Suppressor macrophage treated with lipopolysaccharide for 4 hours (primary cell): Measurements from ENCODE around the gene ATP9B.
"Not testable (repeated sequence)": the region's sequence is repeated elsewhere in the genome, so short reads cannot be mapped to it uniquely, and the experiment has no call there.

Experiments
- DNase-seq: peaks from one replicate; pipeline ENCODE4 v3.0.0-alpha.2; 2020

The ATP9B gene

DNA sequence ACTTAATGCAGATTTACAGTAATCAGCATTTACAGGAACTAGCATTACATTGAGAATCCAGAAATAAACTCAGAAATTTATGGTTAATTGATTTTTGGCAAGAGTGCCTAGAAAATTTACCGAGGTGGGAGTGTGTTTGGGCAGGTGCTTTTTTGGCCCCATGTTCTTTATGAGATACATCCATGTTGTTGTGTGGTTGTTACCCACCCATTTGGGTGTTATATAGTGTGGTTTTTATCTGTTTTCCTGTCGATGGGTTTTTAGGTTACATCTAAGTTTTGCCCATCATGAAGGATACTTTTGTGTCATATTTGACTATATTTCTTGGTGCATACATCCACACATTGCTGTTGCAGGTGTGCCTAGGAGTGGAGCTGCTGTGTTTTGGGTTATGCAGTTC lies 82.0 kb downstream of the ATP9B start:
- no peak for DNase-seq

GRCh38 chr18:79156327-79156726 lies 87.1 kb downstream of the ATP9B start:
- DNase-seq = no peak

GRCh38 chr18:79164706-79165105 lies 95.5 kb downstream of the ATP9B start:
- DNase-seq = no peak

DNA sequence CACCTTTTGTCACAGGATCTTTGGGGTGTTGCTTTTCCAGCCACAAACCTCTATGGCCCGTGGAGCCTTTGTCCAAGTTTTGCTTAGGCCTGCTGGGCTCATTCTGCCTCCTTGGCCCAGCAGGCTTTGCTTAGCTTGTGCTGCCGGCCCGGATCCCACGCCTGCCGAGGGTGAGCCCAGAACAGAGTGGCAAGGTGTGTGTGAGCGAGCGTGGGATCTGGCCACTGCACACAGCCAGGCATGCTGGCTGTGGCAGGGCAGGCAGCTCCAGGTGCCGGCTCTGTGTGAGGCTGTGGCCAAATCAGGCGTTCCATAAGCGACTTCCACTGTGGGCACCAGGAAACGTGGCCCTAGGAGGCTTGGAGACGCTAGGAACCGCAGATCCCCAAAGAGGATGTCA lies 97.5 kb downstream of the ATP9B start:
- no peak for DNase-seq

DNA sequence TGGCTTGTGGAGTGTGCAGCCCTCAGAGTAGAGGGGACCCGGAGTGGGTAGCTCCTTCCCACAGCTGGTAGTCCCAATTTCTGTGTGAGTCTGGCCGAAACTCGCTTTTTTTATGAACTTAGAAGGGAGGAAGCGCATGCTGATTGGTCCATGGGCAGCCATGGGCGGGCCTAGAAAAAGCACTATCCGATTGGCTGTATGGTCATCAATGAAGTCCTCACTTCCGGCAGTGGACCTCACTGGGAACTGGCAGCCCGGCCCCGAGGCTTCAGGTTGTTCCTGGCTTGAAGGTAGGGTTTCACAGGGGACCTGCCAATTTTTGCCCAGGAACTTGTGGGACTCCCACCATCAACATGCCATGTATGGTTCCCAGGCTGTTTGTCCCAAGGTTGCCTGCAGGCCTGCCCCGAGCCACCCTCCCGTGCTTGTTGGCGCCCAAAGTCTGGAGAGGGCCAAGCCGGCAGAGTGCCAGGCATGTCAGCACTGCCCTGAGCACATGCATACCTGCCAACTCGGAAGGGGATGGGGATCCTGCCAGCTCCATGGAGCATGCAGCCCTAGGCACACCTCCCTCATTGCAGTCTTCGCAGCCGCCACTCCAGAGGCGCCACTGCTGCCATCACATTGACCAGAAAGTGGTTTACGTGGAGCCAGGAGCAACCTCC lies 98.5 kb downstream of the ATP9B start:
- no peak for DNase-seq

DNA sequence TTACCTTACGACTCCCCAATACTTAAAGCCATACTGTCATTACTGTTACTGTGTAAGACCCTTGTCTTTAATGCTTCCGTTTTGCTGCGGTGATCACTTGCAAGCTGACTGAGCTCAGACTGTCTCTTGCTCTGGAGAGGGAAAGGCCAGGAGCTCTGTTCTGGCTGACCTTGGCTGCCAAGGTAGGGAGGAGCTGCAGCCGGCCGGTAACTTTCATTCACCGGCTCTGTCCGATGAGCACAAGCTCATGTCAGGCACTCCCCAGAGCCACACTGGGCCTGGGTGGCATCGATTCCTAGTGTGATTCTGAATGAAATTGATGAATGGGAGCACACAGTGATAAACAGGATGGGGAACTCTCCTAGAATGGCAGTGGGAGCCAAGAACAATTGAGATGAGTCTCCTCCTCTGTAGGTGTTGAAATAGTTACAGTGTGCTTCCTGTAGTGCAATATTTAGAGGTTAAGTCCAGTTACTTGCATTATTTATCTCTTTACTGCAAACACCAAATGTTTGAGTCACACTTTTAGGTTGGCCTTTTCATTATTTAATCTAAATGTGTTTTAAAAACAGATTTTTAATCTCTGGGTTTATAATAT lies 100.9 kb downstream of the ATP9B start:
- DNase-seq = peak; percentile 22

DNA sequence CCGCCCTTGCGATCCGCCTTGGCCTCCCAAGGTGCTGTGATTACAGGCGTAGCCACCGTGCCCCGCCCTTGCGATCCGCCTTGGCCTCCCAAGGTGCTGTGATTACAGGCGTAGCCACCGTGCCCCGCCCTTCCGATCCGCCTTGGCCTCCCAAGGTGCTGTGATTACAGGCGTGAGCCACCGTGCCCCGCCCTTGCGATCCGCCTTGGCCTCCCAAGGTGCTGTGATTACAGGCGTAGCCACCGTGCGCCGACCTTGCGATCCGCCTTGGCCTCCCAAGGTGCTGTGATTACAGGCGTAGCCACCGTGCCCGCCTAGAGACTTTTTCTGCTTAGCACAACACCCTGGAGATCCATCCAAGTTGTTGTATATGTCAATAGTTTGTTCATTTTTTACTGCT lies 103.1 kb downstream of the ATP9B start:
- DNase-seq = not testable (repeated sequence)

DNA sequence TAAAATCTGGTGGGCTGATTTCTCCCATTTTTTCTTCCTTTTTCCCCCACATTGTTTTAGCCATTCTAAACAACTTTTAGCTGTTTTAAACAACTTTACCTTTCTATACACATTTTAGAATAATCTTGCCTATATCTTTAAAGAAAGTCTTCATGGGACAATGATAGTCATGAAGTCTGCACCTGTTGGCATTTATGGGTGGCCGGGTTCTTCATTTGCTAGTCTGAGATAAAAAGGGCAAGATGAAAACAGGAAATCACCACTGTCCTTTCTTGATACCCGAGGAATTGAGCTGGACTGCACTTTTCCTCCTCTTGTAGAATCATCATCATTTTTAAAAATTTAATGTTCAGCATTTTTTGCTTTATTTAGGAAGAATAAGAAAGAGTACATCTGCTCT lies 104.5 kb downstream of the ATP9B start:
- DNase-seq = no peak

- no peak for DNase-seq
Observed at GRCh38 chr18:79178113-79178531, 108.9 kb downstream of the ATP9B start.

DNA sequence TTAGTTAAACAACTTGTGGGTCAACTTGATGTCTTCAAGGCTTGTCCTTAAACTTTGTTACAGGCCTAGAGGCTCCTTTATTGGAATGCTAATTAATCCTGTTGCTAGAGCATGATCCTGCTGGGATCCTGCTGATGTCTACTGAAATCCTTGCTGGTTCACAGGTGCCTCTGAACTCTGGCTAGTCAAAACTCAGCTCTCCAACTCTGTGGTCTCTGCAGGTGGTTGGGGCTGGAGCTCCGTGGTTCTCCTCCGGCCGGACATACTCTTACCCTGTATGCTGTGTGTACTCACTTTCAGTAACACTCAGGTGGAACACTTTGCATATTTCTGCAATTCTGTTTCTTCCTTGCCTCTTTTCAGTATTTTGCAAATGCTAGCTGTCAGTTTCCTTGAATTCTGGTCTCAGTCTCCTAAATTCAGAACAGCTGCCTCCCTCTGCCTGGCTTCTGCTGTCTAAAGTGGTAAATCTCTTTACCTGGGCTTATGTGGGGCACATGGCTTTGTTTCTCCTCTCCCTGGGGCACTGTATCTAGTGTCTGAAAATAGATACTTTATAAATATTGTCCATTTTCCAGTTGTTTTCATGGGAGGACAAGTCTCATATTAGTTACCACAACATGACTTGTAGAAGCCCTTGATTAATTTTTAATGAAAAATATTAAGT lies 113.0 kb downstream of the ATP9B start:
- DNase-seq = no peak

DNA sequence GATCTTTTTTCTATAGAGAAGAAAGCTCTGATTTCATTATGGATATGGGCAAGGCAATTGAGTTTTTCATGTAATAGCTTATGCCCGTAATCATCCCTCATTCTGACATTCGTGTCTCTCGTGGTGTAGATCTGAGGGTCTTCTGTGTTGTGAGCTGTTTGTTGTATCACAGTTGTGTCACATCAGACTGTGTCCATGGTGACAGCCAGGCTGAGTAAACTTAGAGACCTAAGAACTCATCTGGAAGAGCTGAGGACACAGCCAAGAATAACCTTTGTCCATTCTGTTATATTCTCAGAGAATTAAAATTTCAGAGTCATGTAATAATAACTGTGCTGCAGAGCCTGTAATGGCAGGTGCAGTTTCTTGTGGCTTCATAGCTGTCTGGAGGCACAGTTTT lies 116.5 kb downstream of the ATP9B start:
- no peak for DNase-seq

GRCh38 chr18:79186649-79187048 lies 117.5 kb downstream of the ATP9B start:
- no peak for DNase-seq

DNA sequence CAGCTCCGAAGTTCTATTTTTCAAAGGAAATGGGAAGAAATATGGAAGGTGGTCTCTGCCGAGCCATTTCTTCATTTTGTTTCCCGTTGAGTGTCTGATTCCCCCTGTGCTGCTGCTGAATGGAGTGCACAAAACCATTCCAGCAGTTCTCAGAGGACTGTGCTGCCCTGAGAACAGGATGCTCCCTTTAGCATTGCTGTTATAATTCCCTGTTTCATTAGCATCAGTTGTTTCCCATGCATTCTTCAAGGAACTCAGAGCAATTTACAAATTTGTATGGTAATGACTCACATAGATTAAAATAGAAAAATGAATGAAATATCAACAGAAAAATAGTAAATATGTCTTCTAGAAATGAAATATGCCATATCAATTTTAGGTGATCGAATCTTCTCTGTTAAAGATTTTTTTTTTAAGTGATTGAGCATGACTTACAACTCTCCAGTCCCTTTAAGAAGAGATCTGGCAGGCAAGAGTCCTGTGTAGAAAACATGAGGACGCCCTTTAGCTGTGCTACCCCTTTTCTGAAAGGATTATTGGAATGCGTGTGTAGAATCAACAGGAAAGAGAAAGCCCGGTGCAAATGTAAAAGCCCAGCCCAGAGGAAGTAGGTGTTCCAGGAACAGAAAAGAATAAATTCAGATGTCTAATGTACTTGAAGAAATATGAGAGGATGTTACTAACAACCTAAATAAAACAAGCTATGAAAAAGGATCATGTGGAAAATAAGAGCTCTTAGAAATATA lies 118.5 kb downstream of the ATP9B start:
- no peak for DNase-seq

- DNase-seq = no peak
Observed at GRCh38 chr18:79191418-79191817, 122.2 kb downstream of the ATP9B start.

DNA sequence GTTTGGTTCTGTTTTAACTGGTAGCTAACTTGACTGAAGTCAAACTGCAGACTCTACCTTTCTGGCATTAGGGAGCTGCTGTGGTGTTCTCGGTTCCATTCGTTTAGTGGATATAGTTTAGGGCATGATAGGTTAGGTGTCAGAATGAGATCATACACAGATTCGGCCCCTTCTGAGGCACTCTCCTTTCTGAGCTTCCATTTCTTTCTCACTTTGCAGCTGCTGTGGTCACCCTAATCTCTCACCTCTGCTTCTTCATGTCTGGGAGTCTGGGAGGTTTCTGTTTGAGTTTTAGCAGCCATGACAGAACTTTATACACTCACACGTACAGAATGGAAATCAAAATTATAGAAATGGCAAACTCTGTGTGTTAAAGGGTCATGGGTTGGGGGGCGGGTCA lies 122.8 kb downstream of the ATP9B start:
- DNase-seq = no peak

- DNase-seq = no peak
Observed at GRCh38 chr18:79193826-79194225, 124.6 kb downstream of the ATP9B start.

GRCh38 chr18:79195716-79196683 lies 126.8 kb downstream of the ATP9B start:
- DNase-seq = no peak

DNA sequence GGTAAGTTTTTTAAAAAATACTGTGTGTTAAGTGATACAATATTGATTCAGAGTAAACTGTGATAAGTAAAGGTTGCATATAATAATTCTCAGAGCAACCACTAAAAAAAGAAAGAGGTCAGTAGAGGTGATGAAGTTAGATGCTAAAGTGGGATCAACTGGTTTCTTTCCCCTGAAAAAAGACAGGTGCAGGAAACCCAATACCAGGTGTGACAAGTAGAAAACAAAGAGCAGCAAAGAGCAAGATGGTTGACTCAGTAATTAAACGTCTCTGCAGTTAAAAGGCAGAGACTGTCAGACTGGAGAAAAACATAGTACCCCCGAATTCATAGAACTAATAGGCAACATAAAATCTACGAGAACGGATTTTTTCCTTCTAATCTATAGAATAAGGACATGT lies 128.3 kb downstream of the ATP9B start:
- DNase-seq = no peak

GRCh38 chr18:79199691-79200374 lies 130.6 kb downstream of the ATP9B start:
- no peak for DNase-seq

DNA sequence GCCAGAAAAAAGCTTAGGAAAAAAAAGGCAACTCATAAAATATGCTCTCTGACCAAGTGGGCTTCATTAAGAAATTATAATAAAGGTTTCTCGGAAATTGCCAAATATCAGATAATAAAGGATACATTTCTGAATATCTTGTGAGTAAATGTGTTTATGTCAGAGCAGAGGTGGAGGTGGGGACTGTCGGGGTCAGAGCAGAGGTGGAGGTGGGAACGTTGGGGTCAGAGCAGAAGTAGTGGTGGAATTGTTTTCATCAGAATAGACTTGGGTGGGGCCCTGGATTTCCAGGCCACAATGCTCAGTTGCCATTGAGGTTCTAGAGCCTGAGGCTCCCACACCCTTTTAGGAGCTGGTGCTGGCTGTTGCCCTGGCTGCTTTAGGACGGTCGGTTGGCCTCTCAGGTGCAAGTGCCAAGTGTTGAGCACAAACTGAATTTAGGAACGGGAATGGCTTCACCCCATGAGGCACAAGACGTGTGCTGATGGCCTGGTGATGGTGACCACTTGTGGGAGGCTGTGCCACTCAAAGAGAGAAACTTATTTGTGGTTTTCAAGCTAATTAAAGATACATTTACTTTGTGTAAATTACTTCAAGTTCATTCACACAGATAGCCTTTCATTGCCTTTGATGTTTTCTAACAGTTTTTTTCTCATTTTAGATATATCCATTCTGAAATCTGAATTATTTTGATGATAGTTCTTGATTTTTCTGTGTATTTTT lies 131.5 kb downstream of the ATP9B start:
- no peak for DNase-seq

DNA sequence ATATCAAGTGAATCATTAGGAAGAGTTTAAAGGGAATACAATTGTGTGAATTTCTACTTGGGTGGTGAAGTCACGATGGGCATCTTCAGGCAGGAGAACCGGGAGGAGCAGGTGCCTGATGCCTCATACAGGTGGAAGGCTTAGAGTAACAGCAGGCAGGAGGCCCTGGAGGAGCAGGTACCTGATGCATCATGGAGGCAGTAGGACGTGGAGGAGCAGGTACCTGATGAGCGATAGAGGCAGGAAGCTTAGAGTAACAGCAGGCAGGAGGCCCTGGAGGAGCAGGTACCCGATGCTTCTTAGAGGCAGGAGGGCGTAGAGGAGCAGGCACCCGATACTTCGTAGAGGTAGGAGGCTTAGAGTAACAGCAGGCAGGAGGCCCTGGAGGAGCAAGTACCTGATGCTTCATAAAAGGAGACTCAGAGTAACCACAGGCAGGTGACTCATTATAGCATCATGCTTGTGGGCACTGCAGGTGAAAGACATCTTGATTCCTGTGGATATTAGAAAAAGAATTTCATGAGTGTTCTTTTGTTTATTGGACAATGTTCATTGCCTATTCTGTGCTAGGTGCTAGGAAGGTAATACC lies 133.9 kb downstream of the ATP9B start:
- DNase-seq = no peak
